Right hindlimb (tissue), 1 donor: ENCODE measurements around the gene DNAH1.

Source experiments
- DNase-seq: peaks from one replicate; pipeline ENCODE4 v3.0.0-alpha.2; 2018

The DNAH1 gene

DNA sequence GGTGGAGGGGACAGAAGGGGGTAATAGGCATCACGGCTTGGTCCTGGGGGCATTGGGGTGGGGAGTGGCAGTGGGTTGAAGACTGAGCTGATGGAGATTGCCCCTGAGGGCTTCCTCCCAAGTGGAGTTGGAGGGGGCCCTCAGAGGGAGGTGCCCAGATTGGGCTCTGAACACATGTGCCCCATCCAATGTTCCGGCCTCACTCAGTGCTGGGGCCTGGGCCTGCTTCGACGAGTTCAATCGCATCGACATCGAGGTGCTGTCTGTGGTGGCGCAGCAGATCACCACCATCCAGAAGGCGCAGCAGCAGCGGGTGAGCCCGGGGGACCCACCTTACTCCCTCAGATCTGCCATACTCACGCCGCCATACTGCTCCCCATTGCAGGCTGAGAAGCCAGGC is 45.3 kb downstream of the DNAH1 start:
- DNase-seq, result no peak

GRCh38 chr3:52361898-52362297 is 45.8 kb downstream of the DNAH1 start:
- DNase-seq, result no peak

DNA sequence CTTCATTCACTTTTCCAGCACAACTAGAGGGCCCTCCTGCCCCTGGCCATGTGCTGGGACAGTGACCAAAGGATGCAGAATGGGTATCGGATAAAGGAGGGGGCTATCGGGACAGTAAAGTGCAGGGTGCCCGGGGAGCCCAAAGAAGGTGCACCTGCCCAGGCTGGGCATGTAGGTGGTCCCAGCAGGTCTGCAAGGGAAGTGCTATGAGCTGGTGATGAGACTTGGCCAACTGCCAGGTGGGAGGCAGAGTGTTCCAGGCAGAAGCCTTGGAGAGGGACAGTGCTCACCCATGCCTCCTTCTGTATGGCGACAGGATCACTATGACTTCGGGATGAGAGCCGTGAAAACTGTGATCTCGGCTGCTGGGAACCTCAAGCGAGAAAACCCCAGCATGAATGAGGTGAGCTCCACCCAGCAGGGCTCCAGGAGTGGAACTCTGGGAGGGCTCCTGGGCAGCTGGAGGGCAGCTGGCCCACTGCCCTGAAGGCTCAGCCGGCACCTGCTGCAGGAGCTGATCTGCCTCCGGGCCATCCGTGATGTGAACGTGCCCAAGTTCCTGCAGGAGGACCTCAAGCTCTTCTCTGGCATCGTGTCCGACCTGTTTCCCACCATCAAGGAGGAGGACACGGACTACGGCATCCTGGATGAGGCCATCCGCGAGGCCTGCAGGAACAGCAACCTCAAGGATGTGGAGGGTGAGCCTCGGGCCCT is 48.4 kb downstream of the DNAH1 start:
- no peak for DNase-seq

- no peak for DNase-seq
Measured at GRCh38 chr3:52366527-52366926, 50.4 kb downstream of the DNAH1 start.

- no peak for DNase-seq
Measured at GRCh38 chr3:52367891-52368880, 52.1 kb downstream of the DNAH1 start.

DNA sequence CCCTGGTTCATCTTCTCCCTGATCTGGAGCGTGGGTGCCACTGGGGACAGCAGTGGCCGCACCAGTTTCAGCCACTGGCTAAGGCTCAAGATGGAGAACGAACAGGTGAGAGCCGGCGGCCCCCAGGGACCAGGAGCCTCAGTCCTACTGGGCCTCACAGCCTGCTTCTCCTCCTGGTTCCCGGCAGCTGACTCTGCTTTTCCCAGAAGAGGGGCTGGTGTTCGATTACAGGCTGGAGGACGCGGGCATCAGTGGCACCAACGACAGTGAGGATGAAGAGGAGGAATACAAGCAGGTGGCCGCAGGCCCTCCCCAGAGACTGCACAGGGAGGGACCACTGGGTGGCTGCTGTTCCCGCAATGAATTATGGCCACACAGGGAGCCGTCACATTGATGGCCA is 54.4 kb downstream of the DNAH1 start:
- DNase-seq, result no peak

DNA sequence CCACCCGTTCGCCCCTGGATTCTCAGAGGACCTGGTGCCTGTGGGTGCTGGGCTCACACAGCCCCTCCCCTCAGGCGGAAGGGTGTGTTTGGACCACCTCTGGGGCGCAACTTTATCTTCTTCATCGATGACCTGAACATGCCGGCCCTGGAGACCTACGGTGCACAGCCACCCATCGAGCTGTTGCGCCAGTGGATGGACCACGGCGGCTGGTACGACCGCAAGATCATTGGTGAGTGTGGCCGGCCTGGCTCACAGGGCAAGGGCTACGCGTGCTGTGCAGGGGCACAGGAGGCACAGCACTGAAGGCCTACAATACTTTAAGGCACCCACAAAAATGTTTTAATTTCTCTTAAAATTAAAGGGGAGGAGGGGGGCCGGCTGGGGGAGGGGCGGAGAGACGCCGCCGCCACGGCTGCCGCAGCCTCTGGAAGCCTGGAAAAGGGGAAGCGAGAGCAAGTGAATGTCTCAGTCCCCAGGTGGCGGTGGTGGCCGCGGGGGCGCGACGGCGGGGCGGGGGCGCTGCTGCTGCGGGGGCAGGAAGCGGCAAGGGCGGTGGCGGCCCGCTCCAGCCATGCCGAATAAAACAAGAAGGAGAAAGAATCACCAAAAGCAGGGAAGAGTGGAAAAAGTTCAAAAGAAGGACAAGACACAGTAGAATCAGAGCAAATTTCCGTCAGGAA is 56.8 kb downstream of the DNAH1 start:
- DNase-seq, result no peak

- no peak for DNase-seq
Measured at GRCh38 chr3:52373676-52374075, 57.6 kb downstream of the DNAH1 start.

- DNase-seq, result no peak
Measured at GRCh38 chr3:52374173-52374572, 58.1 kb downstream of the DNAH1 start.

GRCh38 chr3:52379610-52380009 is 63.5 kb downstream of the DNAH1 start:
- no peak for DNase-seq

DNA sequence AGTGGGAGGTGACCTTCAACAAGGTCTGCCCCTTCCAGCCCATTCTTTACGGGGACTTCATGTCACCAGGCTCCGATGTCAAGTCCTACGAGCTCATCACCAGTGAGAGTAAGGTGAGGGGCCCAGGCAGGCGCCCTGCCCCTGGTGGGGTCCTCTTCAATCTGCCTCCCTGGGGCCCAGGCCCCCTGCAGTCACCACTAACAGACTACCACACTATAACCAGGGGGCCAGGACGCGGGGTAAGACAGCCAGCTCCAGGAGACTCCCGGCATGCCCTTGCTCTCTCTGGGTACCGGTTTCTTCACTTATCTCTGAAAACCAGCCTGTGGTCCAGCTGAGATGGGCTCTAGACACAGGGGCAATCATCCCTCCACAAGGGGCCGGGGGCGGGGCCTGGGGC is 63.9 kb downstream of the DNAH1 start:
- DNase-seq, result no peak

DNA sequence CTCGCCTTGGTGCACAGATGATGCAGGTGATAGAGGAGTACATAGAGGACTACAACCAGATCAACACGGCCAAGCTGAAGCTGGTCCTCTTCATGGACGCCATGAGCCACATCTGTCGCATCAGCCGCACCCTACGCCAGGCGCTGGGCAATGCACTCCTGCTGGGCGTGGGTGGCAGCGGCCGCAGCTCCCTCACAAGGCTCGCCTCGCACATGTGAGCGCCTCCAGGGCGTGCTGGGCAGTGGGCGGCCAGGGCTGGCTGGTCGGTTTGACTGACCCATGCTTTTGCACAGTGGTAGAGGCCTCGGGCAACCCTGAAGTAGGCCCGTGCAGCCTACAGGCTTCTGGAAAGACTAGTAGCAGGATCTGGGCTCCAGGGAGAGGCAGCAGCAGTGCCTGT is 65.5 kb downstream of the DNAH1 start:
- DNase-seq, result no peak

- no peak for DNase-seq
Measured at GRCh38 chr3:52383446-52383845, 67.3 kb downstream of the DNAH1 start.

DNA sequence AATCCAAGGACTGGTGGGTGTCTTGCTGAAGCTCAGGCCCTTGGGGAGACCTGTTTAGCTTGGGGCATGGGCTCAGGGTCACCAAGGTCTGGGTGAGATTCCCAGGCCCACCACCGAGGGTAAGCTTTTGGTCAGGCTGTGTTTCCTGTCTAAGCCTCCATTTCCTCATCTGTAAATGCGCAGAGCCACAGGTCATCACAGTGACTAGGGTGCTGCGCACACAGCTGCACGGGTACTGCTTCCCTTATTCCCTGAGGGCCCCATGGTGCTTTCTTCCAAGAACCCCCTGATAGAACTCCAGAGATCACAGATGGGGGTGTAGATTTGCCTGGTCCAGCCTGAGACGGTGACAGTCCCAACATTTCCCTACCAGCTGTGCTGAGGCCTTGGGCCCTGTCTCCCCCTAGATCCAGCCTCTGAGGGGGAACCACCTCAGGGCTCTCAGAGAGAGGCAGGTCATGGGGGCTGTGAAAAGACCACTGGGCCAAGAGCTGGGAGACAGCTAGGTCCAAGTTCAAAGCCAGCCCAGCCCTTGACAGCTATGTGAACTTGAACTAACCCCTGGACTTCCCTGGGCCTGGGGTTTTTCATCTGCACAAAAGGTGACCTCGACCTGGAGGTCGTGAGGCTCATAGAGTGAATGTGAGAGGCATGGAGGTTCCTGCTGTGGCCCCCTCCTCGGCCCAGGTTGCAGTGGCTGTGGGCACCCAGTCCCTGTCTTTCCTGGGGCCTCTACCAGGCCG is 68.1 kb downstream of the DNAH1 start:
- no peak for DNase-seq

DNA sequence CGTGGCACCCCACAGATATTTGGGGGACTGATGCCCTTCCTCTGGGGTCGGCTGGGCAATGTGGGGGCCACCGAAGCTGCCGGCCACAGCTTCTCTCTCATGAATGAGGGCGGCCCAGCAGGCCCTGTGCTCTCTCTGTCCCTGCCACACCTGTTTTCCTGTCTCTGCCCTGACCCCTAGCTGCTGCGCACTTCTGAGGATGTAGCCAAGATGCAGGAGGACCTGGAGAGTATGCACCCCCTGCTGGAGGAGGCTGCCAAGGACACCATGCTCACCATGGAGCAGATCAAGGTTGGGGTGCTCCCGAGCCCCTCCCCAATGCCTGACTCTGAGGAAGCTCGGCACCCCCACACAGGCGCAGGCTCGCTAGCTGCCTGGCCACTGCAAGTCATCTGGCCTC is 69.0 kb downstream of the DNAH1 start:
- DNase-seq, result no peak

DNA sequence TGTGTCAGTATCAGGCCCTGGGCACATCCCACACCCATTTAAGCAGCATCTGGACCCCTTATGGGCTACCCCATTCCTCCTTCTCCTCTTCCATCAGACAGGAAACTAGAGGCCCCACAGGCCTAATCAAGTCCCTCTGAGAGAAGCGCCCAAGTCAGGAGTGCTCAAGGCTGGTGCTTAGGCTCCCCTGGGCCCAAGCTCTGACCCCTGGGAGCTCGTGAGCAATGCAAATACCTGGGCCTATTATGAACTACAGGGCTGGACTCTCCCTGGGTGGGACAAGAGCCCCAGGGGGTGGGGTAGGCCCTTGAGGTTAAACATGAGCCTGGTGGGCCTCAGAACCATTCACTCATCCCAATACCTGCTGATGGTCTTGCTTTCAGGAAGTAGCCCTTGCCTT is 71.4 kb downstream of the DNAH1 start:
- DNase-seq, result no peak

GRCh38 chr3:52388348-52388821 is 72.3 kb downstream of the DNAH1 start:
- DNase-seq, result no peak

DNA sequence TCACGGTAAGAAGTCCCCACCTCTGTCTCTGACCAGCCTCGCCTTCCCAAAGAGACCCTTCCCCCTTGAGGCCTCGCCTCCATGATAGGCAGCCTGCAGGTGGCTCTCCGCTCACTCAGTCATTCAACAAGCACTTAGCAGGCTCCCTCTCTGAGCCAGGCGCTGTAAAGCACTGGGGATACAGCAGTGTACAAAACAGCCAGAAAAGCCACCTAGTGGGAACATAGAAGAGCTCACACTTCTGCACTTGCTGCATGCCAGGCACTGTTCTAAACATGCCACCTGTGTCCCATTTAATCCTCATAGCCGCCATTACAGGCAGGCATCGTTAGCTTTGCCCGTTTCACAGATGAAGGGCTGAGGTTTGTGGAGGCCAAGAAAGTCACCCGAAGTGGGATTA is 72.8 kb downstream of the DNAH1 start:
- no peak for DNase-seq

DNA sequence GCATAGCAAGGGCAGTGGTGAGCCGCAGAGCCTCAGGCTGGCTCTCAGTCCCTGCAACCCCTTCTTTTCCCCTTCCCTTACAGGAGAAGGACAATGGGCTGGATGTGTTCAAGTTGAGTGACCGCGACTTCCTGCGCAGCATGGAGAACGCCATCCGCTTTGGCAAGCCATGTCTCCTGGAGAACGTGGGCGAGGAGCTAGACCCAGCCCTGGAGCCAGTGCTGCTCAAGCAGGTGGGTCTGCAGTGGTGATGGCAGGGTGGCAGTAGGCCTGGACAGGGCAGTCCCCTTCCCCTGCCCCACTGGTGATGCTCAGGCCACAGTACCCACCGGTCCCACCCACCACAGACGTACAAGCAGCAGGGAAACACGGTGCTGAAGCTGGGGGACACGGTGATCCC is 75.0 kb downstream of the DNAH1 start:
- DNase-seq, result no peak

DNA sequence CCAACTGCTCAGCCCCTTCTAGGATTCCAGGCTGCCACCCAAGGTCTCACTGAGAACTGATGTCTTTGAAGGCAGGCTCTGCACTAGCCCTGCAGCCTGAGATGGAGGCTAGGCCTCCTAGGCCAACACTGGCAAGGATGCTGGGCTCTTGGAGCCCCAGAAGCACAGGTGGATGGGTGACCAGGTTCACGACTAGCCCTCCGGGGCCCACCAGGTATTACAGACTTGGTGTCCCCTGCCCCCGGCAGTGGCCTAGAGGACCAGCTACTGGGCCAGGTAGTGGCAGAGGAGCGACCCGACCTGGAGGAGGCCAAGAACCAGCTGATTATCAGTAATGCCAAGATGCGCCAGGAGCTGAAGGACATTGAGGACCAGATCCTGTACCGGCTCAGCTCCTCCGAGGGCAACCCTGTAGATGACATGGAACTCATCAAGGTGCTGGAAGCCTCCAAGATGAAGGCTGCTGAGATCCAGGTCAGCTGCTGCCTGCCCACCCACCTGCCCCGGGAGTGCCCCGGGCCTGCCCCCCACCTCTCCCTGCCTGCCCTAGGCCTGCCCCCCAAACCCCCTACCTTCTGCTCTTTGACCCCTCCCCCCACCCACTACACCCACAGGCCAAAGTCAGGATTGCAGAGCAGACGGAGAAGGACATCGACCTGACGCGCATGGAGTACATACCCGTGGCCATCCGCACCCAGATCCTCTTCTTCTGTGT is 76.3 kb downstream of the DNAH1 start:
- DNase-seq, result no peak

GRCh38 chr3:52393131-52393807 is 77.2 kb downstream of the DNAH1 start:
- no peak for DNase-seq
